Globus pallidus (tissue), 1 donor: ENCODE measurements around the gene ANKRD60.

ENCODE experiments used
- DNase-seq: peaks from one replicate; pipeline ENCODE4 v3.0.0-alpha.2; 2015; ENCODE audit warnings: low spot score

Gene ANKRD60

GRCh38 chr20:58223358-58223941 is 5.0 kb downstream of the ANKRD60 start:
- no peak for DNase-seq

GRCh38 chr20:58222446-58222845 is 6.0 kb downstream of the ANKRD60 start:
- no peak for DNase-seq

GRCh38 chr20:58219342-58219700 is 9.1 kb downstream of the ANKRD60 start:
- DNase-seq, result no peak

GRCh38 chr20:58218665-58219341 is 9.7 kb downstream of the ANKRD60 start:
- no peak for DNase-seq

GRCh38 chr20:58216334-58216733 is 12.1 kb downstream of the ANKRD60 start:
- DNase-seq, result no peak

GRCh38 chr20:58215116-58215515 is 13.3 kb downstream of the ANKRD60 start:
- DNase-seq, result no peak

GRCh38 chr20:58214310-58214709 is 14.1 kb downstream of the ANKRD60 start:
- no peak for DNase-seq

- no peak for DNase-seq
These were observed 14.7 kb downstream of the ANKRD60 start for GRCh38 chr20:58213716-58214115.

- peak; percentile 75 for DNase-seq
These were observed 15.3 kb downstream of the ANKRD60 start for GRCh38 chr20:58213121-58213520.

GRCh38 chr20:58212636-58213035 is 15.8 kb downstream of the ANKRD60 start:
- DNase-seq, result no peak

- no peak for DNase-seq
These were observed 18.1 kb downstream of the ANKRD60 start for GRCh38 chr20:58210398-58210747.

GRCh38 chr20:58209652-58210397 is 18.6 kb downstream of the ANKRD60 start:
- DNase-seq, result peak; percentile 55

GRCh38 chr20:58208944-58209343 is 19.5 kb downstream of the ANKRD60 start:
- no peak for DNase-seq

GRCh38 chr20:58205850-58206249 is 22.6 kb downstream of the ANKRD60 start:
- DNase-seq, result no peak

GRCh38 chr20:58202044-58202443 is 26.4 kb downstream of the ANKRD60 start:
- no peak for DNase-seq

- no peak for DNase-seq
These were observed 26.8 kb downstream of the ANKRD60 start for GRCh38 chr20:58201616-58202015.

GRCh38 chr20:58199469-58199868 is 29.0 kb downstream of the ANKRD60 start:
- DNase-seq, result no peak

- no peak for DNase-seq
These were observed 29.5 kb downstream of the ANKRD60 start for GRCh38 chr20:58198901-58199355.

- DNase-seq, result no peak
These were observed 30.1 kb downstream of the ANKRD60 start for GRCh38 chr20:58198384-58198783.

GRCh38 chr20:58197185-58197469 is 31.3 kb downstream of the ANKRD60 start:
- DNase-seq, result no peak

- no peak for DNase-seq
These were observed 31.9 kb downstream of the ANKRD60 start for GRCh38 chr20:58196402-58197184.

GRCh38 chr20:58195047-58195446 is 33.4 kb downstream of the ANKRD60 start:
- DNase-seq, result no peak
